ENCODE results near the gene SMIM31. TPM values are rescaled to one million over a fixed set of nuclear protein-coding genes. Genes with fewer than 3 reads are reported as not detected.

Gene SMIM31
- not detected in 2 replicates for total RNA-seq

DNA sequence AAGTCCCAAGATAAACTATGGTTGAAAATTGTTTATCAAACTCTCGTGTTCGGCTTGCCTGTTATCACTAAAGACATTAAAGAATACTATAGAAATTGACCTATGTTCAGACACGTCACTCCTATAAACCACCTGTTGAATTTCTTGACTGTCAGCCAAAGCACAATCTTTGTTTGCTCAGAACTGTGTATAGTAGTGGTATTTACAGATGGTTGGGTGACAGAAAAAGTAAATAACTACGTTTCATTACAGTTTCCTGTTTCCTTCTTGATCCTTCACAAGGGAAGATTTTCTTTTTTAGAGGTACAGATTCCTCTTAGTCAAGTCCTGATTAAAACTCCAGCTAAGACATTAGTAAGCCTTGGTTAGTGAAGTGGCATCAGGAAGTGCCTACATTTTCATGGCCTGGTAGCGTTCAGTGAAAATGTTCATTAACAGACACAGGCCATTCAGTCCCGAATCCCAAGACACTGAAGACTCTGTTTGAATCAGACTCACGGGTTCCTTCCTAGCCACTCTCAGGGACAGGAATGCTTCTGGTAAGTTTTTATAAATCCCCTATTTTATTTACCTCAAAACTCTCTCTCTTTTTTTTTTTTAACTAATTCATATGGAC is at the start of gene SMIM31:
Gene SMIM31, plus strand, starts transcription at position 259 of the 616 bp plus-strand sequence. CDS start 16,313 bp downstream, outside the sequence.
- DNase-seq (ENCODE audit: low read depth, low spot score) = no peak

DNA sequence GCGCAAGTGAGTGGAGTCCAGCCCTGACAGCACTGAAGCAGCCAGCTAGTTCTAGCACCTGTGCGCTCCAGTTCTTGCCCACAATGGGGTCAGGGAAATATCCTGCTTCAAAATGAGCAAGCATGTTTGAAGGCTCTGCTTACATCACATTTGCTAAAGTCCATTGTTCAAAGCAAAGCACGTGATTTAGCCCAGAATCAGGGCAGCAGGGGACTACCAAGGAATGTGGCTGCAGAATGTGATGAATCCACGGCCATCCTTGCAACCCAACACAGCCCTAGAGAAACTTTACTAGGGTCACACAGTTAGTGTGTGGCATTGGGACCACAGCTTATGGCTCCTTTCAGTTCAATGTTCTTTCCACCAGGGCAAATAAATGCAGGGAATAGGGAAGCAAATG is 47.3 kb upstream of the SMIM31 start:
- DNase-seq (ENCODE audit: low read depth, low spot score) = no peak

DNA sequence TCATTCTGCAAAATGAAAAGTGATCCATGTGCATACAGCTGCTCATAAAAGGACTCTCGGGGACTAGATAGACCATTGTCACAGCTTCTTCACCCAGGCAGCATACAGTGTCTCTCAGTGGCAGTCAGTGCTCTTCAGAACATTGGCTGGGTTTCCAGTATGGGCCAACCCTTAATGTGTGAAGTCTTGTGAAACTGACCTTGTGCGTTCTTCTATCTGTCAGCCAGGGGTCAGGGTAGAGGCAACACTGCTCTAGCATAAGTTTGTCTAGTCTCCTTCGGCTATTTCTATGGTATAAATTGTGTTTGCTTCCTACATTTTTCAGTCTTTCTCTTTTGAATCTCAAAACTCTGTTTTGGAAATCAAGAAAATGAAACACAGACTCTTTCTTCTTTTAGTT is 37.0 kb upstream of the SMIM31 start:
- DNase-seq (ENCODE audit: low read depth, low spot score) = no peak

DNA sequence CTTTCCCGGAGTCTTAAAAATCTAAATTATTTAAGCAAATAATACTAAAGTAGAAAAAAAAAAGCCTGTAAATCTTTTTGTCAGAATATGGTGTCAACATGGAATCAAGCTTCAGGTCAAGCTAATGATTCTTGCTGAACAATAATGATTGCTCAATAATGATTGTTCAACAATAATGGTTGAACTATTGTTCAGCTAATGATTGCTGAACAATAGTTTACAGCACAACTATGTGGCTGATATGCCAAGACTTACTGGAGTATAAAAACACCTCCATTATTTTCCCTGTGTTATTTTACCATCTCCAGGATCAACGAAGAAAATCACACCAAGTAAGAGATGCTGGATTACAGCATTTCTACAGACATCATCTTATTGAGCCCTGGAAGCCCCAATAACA is 35.1 kb upstream of the SMIM31 start:
- DNase-seq (ENCODE audit: low read depth, low spot score) = no peak

DNA sequence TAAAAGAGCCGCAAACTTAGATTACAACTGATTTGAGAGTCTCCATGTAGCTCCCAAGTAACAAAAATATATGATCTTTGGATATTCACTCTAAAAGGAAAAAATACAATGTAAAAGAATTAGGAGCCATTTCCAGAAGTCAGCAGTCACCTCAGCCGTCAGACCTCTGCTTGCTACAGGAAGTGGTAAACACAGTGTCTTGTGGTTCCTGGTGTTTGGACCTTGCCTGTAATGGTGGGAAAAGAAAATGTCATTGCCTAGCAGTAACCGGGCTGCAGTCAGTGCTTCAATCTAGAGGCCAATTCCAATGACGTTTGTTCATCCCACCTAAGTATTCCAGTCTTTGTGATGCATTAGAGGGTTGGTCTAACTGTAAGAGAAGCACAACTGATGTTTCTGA is 28.9 kb upstream of the SMIM31 start:
- no peak for DNase-seq (ENCODE audit: low read depth, low spot score)

DNA sequence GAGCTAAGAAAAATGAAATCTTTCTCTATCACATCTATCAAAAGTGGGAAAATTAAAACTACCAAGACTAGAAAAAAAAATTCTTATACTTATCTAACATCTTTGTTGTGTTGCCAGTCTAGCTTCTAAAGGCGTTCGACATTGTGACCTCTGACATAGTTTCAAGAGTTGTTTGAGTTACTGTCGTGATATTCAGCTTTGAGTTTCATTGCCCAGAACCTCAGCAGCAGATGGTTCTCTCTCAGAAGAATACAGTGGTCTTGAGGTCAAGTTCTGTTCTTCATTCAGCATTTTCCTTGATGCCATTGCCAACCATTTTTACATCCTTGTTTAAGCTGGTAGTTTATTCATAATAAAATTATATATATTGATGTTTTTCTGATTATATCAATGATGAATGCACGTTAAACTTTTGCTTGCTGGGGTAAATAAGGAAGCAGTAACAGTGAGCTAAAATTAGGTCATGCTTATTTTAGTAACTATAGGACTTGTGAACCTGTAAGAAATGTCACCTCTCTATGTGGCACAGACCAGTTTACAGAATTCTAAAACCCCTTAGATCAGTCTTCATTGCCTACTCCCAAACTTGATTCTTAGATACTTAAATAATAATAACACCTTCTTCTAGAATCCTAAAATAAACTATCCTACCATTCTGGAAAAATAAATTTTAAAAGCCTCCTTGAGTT is 23.1 kb upstream of the SMIM31 start:
- DNase-seq (ENCODE audit: low read depth, low spot score) = no peak

DNA sequence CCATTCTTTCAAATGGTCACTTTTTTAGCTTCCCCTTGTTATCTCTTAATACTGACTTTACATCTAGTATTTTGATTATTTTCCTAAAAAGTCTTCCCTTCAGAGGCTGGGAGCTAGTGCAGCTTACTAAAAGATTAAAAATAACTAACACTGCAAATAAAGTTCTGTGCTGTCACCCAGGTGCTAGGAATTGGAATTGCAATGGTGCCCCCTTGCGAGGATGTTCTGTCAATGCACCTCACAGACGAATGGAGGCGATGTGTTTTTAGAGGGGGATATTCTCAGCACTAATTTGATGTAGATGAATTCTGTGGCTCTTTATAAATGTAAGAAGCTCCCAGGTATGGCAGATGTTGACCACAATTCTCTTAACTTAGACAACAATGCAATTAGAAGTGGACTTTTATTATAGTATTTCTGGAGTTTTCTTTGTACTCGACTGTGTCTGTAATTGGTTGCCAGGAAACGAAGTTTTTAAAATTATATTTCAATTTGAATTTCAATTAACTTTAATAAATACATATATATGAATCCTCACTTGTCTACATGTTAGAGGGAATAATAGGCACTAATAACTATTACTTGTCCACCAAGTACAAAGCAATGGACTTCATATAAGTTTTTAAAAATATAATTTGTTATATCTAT is 22.0 kb upstream of the SMIM31 start:
- no peak for DNase-seq (ENCODE audit: low read depth, low spot score)

DNA sequence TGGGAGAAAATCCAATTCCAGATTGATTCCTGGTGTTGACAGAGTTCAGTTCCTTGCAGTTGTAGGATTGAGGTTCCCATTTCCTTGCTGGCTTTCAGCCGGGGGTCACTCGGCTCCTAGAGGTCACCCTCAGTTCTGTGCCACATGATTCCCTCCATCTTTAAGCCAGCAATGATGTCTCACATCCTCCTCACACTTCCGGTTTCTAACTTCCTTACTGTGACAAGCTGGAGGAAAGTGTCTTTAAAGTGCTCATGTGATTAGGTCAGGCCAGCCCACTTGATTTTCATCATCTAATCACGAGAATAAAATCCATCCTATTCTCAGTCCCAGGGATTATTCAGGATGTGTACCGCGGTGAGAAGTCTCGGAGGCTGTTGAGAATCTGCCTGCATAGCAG is 19.4 kb upstream of the SMIM31 start:
- DNase-seq (ENCODE audit: low read depth, low spot score) = no peak

DNA sequence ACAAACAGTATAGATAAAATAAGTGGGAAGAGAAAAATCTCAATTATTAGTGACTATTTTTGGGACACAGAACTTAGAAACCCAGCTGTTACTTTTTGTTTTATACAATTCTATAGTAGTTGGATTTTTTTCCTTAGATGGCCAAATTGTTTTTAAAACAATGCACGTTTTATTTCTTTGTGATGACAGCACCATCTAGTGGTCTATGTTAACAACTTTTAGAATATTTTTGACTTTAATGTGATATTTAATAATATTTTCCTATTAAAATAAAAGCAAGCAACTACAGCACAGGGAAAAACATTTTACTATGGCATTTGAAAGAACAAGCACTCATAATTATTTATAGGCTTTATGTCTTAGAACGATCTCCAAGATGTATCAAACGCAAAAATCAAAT is 5.6 kb upstream of the SMIM31 start:
- DNase-seq (ENCODE audit: low read depth, low spot score) = no peak

DNA sequence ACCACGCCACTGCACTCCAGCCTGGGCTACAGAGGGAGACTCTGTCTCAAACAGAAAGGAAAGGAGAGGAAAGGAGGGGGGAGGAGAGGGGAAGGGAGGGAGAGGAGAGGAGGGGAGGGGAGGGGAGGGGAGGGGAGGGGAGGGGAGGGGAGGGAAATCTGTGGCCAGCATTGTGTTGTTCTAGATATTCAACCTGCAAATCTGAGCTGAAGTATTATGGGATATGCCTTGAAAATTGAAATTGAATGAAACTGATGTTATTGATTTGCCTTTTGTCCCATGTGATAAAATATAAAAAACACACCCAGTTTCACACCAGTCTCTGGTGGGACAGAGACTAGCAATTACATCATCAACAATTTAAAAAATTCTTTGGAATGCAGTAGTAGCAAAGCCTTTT is 1.5 kb downstream of the SMIM31 start:
- DNase-seq (ENCODE audit: low read depth, low spot score) = no peak

DNA sequence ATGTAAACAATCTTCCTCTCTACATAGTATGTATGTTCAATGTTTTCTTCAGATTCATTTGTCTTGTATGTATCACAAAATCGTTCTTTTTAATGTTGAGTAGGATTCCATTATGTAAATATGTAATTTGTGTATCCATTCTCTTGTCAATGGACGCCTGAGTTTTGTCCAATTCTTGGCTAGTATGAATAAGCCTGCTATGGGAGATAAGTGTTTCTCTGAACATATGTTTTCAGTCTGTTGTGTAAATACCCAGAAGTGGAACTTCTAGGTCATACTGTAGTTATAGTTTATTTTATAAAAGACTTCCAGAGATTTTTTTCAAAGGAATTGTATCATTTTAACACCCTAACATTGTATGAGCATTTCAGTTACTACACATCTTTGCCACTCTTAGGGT is 2.8 kb downstream of the SMIM31 start:
- DNase-seq (ENCODE audit: low read depth, low spot score) = no peak

DNA sequence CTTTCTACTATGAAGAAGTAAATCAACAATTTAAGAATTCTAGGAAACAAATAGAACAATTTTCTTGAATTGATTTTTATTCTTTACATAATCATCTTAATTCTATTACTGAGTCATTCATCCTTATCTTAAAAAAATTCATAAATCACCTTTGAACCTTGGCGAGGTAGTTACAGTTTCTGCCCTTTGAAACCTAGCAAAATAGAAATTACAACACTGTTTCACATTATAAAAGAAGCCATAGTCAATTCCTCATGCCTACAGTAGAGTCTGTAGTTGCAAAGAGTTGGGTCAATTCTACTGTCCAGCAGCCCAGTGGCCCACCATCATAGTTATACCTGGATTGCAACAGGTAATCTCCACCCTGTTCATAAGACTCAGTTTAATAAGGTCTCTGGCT is 7.3 kb downstream of the SMIM31 start:
- DNase-seq (ENCODE audit: low read depth, low spot score) = no peak

DNA sequence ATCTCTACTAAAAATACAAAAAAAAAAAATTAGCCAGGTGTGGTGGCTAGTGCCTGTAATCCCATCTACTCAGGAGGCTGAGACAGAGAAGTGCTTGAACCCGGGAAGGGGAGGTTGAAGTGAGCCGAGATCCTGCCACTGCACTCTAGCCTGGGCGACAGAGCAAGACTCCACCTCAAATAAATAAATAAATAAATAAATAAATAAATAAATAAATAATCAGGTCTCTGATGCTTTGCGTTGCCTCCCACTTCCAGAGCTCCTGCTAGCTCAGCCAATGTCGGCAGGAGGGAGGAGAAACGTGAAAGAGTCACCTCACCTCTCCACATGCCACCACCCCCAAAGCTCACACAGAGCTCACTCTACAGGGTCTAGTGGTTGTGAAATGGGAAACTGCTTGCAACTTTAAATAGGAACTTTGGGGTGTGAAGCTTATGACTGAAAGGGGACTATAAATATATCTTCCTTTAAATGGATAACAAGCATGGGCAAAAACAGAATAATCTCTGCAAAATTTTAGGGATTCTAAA is 7.9 kb downstream of the SMIM31 start:
- no peak for DNase-seq (ENCODE audit: low read depth, low spot score)

DNA sequence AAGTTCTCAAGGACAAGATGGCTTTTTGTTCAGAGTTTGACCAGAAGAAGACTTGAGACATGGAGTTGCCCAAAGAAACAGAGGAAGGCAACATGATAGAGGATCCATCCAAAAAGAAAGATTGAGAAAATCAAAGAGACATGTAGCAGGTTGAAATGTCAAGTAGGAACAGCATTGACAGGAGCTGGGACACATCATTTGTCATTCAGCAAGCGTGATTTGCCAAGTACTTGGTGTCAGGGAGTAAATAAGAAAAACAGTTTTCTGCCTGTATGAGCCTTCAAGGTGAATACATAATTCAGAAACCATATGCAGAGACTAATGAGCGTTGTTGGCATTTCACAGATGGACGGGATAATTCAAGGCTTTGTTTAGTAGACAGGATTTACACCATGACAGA is 11.2 kb downstream of the SMIM31 start:
- DNase-seq (ENCODE audit: low read depth, low spot score) = no peak

DNA sequence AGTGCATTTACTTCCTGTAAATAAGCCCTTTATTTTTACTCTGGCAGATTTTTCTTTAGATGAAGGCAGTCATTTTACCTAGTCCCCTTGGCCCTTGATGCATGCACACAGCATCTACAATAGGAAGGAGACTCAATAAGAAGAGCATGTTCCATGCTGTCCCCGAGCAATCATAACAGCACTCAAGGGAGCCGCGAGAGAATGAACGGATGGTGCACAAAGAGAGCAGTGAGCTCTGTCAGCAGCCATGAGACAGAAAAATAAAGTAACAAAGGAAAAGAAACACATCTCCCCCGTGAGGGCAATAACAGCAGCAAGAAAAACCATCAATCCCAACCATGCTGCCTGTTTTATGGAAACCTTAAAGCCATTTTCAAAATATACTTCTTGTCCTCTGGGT is 11.9 kb downstream of the SMIM31 start:
- no peak for DNase-seq (ENCODE audit: low read depth, low spot score)

DNA sequence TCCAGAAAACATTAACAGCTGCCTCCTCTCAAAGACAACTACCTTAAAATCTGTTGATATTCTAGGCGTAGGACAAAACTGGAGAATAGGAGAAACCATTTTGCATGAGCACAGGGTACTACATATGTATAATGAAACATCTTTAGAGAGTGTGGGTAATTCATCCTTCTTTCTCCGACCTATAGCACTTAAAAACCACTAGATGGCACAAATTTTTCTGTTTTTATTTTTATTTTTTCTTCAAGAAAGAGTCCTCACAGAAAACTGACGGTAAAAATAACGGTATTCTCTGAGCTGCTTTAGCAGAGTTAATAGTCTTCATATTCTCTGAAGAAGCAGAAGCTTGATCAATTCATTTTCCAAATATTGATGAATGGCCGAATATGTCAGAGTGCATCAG is 14.6 kb downstream of the SMIM31 start:
- no peak for DNase-seq (ENCODE audit: low read depth, low spot score)

DNA sequence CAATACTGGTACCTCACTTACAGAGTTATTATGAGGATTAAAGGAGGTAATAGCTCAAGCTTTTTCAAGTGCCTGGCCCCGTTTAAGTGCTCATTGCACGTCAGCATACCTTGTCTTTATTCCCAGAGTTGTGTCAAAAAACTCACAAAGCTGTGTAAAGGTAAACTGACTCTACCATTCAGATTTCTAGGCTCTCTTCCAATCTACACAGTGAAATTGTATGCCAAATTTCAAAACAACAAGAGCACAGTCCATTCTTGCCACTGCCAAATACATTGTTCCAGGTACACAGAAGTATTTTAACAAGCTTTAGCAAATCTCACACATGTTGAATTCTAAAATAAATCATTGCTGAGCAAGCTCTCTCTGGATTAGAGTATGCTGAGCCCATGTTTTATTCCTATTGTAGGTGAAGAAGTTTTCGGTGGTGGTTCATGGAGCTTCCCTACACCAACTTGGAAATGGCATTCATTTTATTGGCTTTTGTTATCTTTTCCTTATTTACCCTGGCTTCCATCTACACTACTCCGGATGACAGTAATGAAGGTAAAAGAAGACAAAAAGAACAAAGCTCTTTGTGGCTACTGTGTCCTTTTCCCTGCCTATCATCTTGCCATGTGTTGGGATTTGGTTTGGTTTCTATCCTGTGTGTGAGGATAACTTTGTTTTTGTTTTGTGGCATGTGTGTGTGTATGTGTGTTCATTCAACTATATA is 16.2 kb downstream of the SMIM31 start:
- no peak for DNase-seq (ENCODE audit: low read depth, low spot score)

DNA sequence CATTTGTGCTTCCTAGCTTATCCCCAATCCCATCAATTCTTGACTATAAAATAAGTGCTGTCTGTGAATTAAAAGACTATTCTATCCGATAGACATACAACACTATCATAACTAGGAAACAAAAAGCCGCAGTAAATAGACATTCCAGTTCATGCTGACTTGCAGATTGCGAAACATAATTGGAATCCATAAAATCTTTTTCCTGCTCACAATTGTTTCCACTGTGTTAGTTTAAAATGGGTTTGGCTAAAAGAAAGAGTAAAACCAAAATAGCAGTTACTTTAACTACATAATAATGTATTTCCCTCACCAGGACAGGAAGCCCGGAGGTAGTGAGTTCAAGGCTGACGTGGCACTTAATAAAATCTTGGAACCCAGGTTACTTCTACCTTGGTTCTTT is 17.2 kb downstream of the SMIM31 start:
- DNase-seq (ENCODE audit: low read depth, low spot score) = no peak

DNA sequence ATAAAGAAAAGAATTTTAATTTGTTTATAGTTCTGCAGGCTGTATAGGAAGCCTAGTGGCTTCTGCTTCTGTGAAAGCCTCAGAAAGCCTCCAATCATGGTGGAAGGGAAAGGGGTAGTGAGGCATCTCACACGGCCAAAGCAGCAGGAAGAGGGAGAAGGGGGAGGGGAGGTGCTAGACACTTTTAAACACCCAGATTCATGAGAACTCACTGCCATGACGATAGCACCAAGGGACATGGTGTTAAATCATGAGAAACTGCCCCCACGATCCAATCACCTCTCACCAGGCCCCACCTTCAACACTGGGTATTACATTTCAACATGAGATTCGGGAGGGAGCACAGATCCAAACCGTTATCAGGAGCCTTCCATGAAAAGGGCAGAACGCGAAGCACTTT is 18.1 kb downstream of the SMIM31 start:
- no peak for DNase-seq (ENCODE audit: low read depth, low spot score)

DNA sequence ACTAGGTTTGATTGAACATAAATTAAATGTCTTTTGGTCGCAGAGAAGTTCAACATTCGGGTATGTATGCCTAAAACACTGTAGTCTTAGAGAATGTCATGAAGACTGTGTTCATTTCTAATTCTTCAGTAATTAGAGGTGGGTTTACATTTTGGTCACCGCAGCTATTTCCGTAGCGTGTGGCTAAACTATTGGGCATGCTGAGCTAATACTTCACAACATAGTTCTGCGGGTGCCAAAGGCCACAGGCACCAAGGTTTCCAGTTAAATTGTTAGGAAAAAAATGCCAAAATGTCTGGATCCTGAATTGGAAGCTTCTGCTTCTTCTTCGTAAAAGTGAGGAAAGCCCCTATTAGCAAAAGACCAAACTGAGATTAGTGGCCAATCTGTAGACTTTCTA is 25.1 kb downstream of the SMIM31 start:
- DNase-seq (ENCODE audit: low read depth, low spot score) = no peak

DNA sequence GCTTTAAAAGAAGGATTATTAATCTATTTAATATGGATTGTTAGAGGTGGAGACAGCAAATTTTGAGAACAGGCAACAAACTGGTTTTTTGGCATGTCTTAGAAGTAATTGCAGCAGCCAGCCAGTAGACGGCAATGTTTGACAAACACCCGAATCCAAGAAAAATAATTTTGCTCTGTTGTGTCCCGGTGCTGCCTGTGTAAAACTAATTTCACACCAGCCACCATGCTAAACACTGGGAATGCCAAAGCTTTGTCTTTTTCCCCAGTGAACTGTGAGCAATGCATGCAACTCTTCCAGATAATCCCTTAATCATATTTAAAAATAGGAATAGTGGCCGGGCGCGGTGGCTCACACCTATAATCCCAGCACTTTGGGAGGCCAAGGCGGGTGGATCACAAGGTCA is 25.9 kb downstream of the SMIM31 start:
- no peak for DNase-seq (ENCODE audit: low read depth, low spot score)

DNA sequence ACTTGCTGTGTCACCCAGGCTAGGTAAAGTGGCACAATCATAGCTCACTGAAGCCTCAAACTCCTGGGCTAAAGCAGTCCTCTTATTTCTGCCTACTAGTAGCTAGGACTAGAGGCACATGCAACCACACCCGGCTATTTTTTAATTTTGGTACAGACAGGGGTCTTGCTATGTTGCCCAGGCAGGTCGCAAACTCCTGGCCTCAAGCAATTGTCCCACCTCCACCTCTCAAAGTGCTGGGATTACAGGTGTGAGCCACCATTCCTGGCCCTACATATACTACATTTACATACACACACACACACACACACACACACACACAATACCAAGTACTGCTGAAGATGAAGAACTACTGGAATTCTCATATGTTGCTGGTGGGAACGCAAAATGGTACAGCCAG is 26.9 kb downstream of the SMIM31 start:
- no peak for DNase-seq (ENCODE audit: low read depth, low spot score)

Measured in pulmonary artery endothelial cell (primary cell).